ENCODE data around the gene SASH1.

SASH1 gene

DNA sequence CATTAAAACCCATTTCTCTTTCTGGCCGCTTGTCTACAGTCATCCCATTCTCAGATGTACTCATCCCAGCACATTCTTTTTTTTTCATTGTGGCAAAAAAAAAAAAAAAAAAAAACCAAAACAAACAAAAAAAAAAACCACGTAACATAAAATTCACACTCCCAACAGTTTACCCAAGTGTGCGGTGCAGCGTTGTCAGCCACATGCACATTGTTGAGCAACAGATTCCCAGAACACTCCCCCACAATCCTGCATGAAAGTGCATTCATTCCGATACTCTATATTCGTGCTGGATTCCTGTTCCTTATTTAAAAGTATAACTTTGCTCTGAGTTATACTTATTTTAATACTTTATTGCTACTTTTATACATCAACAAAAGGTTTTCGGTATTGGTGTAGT is 96.0 kb downstream of the SASH1 start:
- TF ChIP-seq, protein P1, sequence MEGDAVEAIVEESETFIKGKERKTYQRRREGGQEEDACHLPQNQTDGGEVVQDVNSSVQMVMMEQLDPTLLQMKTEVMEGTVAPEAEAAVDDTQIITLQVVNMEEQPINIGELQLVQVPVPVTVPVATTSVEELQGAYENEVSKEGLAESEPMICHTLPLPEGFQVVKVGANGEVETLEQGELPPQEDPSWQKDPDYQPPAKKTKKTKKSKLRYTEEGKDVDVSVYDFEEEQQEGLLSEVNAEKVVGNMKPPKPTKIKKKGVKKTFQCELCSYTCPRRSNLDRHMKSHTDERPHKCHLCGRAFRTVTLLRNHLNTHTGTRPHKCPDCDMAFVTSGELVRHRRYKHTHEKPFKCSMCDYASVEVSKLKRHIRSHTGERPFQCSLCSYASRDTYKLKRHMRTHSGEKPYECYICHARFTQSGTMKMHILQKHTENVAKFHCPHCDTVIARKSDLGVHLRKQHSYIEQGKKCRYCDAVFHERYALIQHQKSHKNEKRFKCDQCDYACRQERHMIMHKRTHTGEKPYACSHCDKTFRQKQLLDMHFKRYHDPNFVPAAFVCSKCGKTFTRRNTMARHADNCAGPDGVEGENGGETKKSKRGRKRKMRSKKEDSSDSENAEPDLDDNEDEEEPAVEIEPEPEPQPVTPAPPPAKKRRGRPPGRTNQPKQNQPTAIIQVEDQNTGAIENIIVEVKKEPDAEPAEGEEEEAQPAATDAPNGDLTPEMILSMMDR (IDR thresholded peaks at IDR 0.05; ENCODE audit: extremely low read depth, insufficient read depth, missing control alignments): no peak
- in situ Hi-C loops (cut with MboI; ENCODE audit: low pct_unique_long_range_greater_than_20kb, low sequenced_read_pairs, unreplicated experiment): loop anchor here (25.0 kb wide), 1 partner anchor 251 kb away; no protein-coding TSS in a partner anchor
- no peak for DNase-seq (ENCODE audit: low spot score)

- TF ChIP-seq, protein P1 (IDR thresholded peaks at IDR 0.05; ENCODE audit: extremely low read depth, insufficient read depth, missing control alignments): no peak
- in situ Hi-C loops (cut with MboI; ENCODE audit: low pct_unique_long_range_greater_than_20kb, low sequenced_read_pairs, unreplicated experiment): loop anchor here (25.0 kb wide), 1 partner anchor 253 kb away; no protein-coding TSS in a partner anchor
- DNase-seq (ENCODE audit: low spot score): no peak
Observed at GRCh38 chr6:148440016-148440415, 97.4 kb downstream of the SASH1 start.

DNA sequence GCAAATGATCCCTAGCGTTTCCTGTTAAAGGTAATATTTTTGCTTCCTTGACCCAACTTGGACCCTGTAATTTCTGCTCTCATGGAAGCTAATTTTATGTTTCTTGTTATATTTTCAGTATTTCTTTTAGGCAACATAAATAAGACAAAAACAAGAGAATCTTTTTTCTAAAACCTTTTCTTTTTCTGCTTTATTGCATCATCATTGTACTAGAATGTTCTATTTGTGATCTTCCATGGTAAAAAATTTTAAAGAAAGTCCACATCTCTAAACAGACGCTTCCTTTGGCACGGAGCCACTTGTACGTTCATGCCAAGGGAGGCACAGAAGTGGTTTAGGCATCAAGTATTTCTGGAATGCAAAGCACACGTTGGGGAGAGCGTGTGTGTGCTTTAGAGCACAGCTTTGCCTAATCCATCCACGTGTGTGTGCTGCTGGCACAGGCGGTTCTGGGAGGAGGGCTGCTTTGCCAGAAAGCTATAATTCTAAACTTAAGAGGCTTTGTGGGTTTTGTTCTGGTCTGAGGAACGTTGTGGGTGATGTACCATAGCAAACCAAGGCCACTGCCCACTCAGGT is 98.3 kb downstream of the SASH1 start:
- in situ Hi-C loops (cut with MboI; ENCODE audit: low pct_unique_long_range_greater_than_20kb, low sequenced_read_pairs, unreplicated experiment): loop anchor here (25.0 kb wide), 1 partner anchor 254 kb away; no protein-coding TSS in a partner anchor
- DNase-seq (ENCODE audit: low spot score): no peak
- TF ChIP-seq, protein P1 (IDR thresholded peaks at IDR 0.05; ENCODE audit: extremely low read depth, insufficient read depth, missing control alignments): no peak

GRCh38 chr6:148441454-148441911 is 98.8 kb downstream of the SASH1 start:
- TF ChIP-seq, protein P1 (IDR thresholded peaks at IDR 0.05; ENCODE audit: extremely low read depth, insufficient read depth, missing control alignments): no peak
- DNase-seq (ENCODE audit: low spot score): no peak
- in situ Hi-C loops (cut with MboI; ENCODE audit: low pct_unique_long_range_greater_than_20kb, low sequenced_read_pairs, unreplicated experiment): loop anchor here (25.0 kb wide), 1 partner anchor 254 kb away; no protein-coding TSS in a partner anchor

DNA sequence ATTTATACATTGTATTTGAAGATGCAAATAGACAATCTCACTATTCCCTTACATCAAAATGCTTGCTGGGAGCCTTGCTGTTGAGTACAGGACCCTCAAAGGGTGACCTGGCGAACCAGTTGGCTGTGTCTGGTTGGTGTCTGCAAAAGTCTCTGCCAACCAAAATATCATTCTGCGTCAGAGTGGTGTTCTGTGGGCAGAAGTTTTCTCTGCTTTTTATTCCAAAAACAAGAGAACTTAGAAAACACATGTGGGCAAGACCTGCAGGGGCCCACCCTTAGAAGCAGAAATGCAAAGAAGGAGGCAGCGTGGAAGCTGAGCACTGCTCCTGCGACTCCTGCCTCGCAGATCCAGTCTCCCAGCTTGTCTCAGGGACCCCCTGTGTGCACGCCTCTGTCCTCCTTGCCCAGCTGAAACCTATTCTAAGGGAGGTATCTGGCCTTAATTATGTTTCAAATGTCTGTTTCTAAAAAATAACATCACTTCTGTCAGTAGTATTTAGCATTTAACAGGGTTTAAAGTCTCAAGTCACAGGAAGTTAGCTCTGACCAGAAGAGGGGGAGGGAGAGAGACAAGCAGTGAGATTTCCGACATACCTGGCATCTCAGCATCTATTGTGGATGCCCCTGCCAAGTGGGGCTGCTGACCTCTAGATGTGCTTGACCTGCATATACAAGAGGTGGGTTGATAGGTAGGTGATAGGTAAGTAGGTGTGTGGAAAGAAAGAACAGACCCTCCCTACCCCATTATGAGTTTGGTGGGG is 101.3 kb downstream of the SASH1 start:
- in situ Hi-C loops (cut with MboI; ENCODE audit: low pct_unique_long_range_greater_than_20kb, low sequenced_read_pairs, unreplicated experiment): loop anchor here (25.0 kb wide), 1 partner anchor 257 kb away; no protein-coding TSS in a partner anchor
- TF ChIP-seq, protein P1 (IDR thresholded peaks at IDR 0.05; ENCODE audit: extremely low read depth, insufficient read depth, missing control alignments): no peak
- DNase-seq (ENCODE audit: low spot score): no peak

- no peak for DNase-seq (ENCODE audit: low spot score)
- in situ Hi-C loops (cut with MboI; ENCODE audit: low pct_unique_long_range_greater_than_20kb, low sequenced_read_pairs, unreplicated experiment): loop anchor here (25.0 kb wide), 1 partner anchor 258 kb away; no protein-coding TSS in a partner anchor
- TF ChIP-seq, protein P1 (IDR thresholded peaks at IDR 0.05; ENCODE audit: extremely low read depth, insufficient read depth, missing control alignments): no peak
Observed at GRCh38 chr6:148445116-148445515, 102.5 kb downstream of the SASH1 start.
